D721Med (cell line): ENCODE results near the gene ODF2.

Experiments used
- DNase-seq: peaks from one replicate; pipeline ENCODE4 v3.0.0; 2011; ENCODE audit warnings: low spot score; ENCODE audit not compliant: insufficient read length
- FAIRE-seq: peaks from 2 replicates; lab custom pipeline; 2011; peaks lifted over from hg19 to GRCh38; lab: Jason Lieb, UNC
- CTCF ChIP-seq: IDR thresholded peaks from 2 replicates; pipeline ENCODE4 v1.5.1; 2012; ENCODE audit warnings: mild to moderate bottlenecking, control low read depth; ENCODE audit not compliant: insufficient read depth; ENCODE audit errors: missing control alignments

ODF2 gene

DNA sequence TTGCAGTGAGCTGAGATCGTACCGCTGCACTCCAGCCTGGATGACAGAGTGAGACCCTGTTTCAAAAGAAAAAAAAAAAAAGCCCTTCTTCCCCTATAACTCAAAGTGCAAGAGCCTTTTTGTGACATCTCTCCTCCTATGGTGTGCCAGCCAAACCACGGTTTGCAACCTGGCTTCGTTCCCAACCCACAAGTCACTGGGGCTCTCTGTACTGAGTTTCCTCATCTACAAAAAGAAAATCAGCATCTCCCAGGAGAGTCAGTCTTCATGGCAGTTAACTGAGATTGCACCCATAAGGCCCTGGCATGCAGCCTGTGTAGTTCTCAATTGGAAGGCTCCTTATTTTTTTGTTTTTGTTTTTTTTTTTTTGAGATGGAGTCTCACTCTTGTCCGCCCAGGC, 14.8 kb downstream of the ODF2 start:
- DNase-seq = no peak
- TF ChIP-seq CTCF = no peak
- no peak for FAIRE-seq

GRCh38 chr9:128473104-128473503, 17.3 kb downstream of the ODF2 start:
- FAIRE-seq = no peak
- no peak for TF ChIP-seq CTCF

DNA sequence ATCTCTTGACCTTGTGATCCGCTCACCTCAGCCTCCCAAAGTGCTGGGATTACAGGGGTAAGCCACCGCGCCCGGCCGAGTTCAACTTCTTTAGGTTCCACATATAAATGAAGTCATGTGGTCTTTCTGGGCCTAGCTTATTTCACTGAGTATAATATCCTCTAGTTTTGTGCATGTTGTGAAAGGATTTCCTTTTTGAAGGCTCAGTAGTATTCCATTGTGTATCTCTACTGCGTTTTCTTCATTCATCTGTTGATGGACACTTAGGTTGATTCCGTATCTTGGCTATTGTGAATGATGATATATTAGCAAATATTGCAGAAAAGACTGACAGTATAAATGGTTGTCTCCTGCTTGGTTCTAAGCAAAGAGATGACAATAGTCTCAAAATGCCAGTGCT, 20.1 kb downstream of the ODF2 start:
- FAIRE-seq = no peak
- no peak for DNase-seq
- no peak for TF ChIP-seq CTCF

More at GRCh38 chr9:128473104-128473503, 17.3 kb downstream of the ODF2 start:
- DNase-seq = no peak

DNA sequence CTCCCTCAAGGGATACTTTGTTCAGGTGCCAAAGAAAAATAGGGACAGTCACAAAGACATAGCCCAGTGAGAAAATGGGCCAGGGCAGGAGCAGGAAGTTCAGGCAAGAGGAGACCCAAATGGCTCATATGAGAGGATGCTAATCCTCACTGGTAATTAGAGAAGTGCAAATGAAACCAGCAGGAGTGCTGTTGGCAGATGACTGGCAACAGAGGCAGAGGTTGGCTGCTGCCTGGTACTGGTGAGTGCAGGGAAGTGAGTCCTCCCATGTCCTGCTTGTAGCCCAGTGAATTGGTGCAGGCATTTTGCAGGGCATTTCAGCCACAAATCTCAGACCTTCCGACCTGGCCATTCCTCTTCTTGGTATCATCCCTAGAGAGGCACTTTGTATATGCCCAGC, 23.5 kb downstream of the ODF2 start:
- no peak for DNase-seq
- TF ChIP-seq CTCF = no peak
- no peak for FAIRE-seq

- no peak for TF ChIP-seq CTCF
- DNase-seq (no peak), FAIRE-seq (no peak)
Measured at GRCh38 chr9:128481561-128481960, 25.8 kb downstream of the ODF2 start.

DNA sequence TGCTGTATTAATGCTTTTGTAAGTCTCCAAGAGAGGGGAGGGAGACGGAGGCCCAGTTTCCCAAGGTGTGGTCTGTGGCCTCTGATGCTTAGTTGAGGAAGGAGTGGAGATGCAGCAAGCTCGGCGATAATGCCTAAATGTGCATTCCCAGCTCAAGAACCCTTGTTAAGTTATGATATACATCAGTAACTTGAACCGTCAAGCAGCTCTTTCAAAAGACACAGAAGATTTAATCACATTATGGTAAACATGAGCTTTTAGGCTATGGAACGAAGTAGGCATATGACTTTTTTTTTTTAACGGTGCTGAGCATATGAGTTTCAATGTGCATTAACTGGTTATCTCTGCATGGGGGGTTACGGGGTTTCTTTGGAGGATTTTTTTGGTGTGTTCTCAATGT, 26.4 kb downstream of the ODF2 start:
- no peak for TF ChIP-seq CTCF
- FAIRE-seq (no peak), DNase-seq (no peak)

- FAIRE-seq (no peak), DNase-seq (no peak)
- no peak for TF ChIP-seq CTCF
Measured at GRCh38 chr9:128484686-128485413, 29.0 kb downstream of the ODF2 start.
